Psoas muscle (tissue), 8 donors: ENCODE measurements around the gene RHOBTB3. TPM values are rescaled to one million over a fixed set of nuclear protein-coding genes. Genes with fewer than 3 reads are reported as not detected.

Experiments
- ATAC-seq, 4 donors: fragments of 200-7000 bp; cut with Tn5 transposase; one replicate each; pipeline ENCODE4 v1.9.1; 2020; ENCODE audit warnings: moderate library complexity in 3 of 4, mild to moderate bottlenecking in 2 of 4
- DNase-seq, 2 donors: peaks; one replicate each; pipeline ENCODE4 v3.0.0-alpha.2; 2020
- H3K27ac ChIP-seq: fragments of 200-600 bp; one replicate; pipeline ENCODE4 v1.8.0; 2022
- H3K27me3 ChIP-seq, 3 donors: fragments of 200-600 bp in 1 of 3; one replicate each; pipeline versions ENCODE4 v1.6.1 to v1.8.0; 2013 to 2022; ENCODE audit warnings: low read length in 2 of 3, mild to moderate bottlenecking in 2 of 3, moderate library complexity in 1 of 3; ENCODE audit not compliant: insufficient read depth in 3 of 3
- H3K36me3 ChIP-seq, 2 donors: fragments of 200-600 bp in 1 of 2; one replicate each; pipeline versions ENCODE4 v1.6.1 to v1.8.0; 2013 to 2022; ENCODE audit warnings: low read depth in 1 of 2, mild to moderate bottlenecking in 1 of 2, moderate library complexity in 1 of 2; ENCODE audit not compliant: insufficient read depth in 1 of 2
- H3K4me1 ChIP-seq: fragments of 200-600 bp; one replicate; pipeline ENCODE4 v1.8.0; 2022
- H3K4me3 ChIP-seq: fragments of 200-600 bp; one replicate; pipeline ENCODE4 v1.8.0; 2022; ENCODE audit warnings: mild to moderate bottlenecking
- H3K9me3 ChIP-seq: fragments of 200-600 bp; one replicate; pipeline ENCODE4 v1.8.0; 2022
- WGBS, 3 donors: extraction: QIAGEN DNeasy Blood & Tissue Kit; methylation state at CpG; one replicate each; pipeline versions ENCODE4 v1.1.6 to v1.1.7; 2013; 5-methylcytosine and 5-hydroxymethylcytosine counted together
- intact Hi-C, 2 donors: fragments of 100-400 bp; cut with DNase I; formaldehyde crosslinking; loops; one replicate each; pipeline versions ENCODE4 v1.11.0 to v1.14.2; 2022
- polyA plus RNA-seq, 3 donors: library from polyadenylated mRNA; stranded (reverse); fragments of 200-250 nt; gene quantifications; one replicate each; pipeline ENCODE4 v1.2.3, GENCODE V29; 2013
- total RNA-seq, 4 donors: library from RNA; stranded (reverse); fragmentation: NEBNext Ultra II Directional in 2 of 4; extraction: Animal tissue kit (Norgen Biotek cat#: 25700) in 2 of 4; gene quantifications; one replicate each; pipeline versions ENCODE4 v1.2.1 to v1.2.4, GENCODE V29; 2021 to 2023
- TF ChIP-seq, protein P1 (sequence below): fragments of 200-600 bp; IDR thresholded peaks from one replicate; pipeline ENCODE4 v1.8.0; 2022; ENCODE audit warnings: antibody characterized with exemption
- donor health status: healthy with polysubstance abuse.
- donor health status: DM: no; HTN: no; CAD: no; lungs with moderate emphysema.
- donor health status: Bipolar disorder and iron deficiency.
- donor health status: healthy.
- donor health status: DM: yes; HTN: yes; CAD: no.
- donor health status: DM: no; HTN: no; CAD: no.
- donor health status: DM: no; HTN: no; CAD: no.
- donor health status: DM: yes; HTN: yes; CAD: no.

RHOBTB3 gene
- total and polyA plus RNA-seq, 7 donors, result 19.0 to 86.0 (median 53.2) TPM

DNA sequence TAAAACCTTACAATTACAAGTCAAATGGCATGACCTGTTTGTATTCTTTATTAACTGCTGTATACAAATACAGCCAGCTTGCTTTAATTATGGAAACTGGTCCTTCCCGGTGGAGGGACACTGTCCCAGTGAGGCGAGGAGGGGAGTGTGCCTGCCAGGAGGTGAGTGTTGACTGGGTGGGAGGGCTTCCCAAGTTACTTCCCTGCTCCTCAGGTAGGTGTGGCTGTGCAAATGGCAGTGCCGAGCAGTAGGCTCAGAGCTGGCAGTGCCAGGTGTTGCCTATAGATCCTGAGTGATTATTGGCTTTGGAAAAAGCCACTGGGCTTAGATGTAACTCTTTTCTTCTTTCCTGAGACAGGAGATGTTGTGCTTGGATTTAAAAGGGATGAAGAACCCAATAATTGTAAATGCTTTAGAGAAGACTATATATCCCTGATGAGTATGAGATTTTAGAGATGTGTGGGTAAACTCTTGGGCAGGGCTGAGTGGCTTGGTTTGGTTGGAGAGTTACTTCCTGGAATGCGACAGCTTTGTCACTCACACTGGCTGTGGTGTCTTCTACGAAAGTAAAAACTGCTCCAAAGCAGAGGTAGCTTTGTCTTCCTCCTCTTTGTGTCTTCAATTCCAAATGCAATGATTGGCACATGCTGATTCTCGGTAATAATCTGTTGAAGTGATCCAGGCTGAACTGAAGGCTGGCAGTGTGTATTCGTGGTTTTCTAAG lies 47.7 kb downstream of the RHOBTB3 start:
- peak overlapping the region; percentile 73 for H3K27ac ChIP-seq
- no peaks in the 10 kb centered on the region for H3K27me3 ChIP-seq
- intact Hi-C loops, result no loop called here
- TF ChIP-seq, protein P1, sequence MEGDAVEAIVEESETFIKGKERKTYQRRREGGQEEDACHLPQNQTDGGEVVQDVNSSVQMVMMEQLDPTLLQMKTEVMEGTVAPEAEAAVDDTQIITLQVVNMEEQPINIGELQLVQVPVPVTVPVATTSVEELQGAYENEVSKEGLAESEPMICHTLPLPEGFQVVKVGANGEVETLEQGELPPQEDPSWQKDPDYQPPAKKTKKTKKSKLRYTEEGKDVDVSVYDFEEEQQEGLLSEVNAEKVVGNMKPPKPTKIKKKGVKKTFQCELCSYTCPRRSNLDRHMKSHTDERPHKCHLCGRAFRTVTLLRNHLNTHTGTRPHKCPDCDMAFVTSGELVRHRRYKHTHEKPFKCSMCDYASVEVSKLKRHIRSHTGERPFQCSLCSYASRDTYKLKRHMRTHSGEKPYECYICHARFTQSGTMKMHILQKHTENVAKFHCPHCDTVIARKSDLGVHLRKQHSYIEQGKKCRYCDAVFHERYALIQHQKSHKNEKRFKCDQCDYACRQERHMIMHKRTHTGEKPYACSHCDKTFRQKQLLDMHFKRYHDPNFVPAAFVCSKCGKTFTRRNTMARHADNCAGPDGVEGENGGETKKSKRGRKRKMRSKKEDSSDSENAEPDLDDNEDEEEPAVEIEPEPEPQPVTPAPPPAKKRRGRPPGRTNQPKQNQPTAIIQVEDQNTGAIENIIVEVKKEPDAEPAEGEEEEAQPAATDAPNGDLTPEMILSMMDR, result no peak
- DNase-seq, result no peak
- no peak for ATAC-seq
- H3K4me3 ChIP-seq, result no peak overlapping the region
- no peaks in the 10 kb centered on the region for H3K9me3 ChIP-seq
- H3K36me3 ChIP-seq, result peaks cover 0 to 12% of the 10 kb centered on the region in 2 donors
- peaks cover 54% of the 10 kb centered on the region for H3K4me1 ChIP-seq
- 60 to 78% (median 68%) methylated on average over 7 of the region's 7 CpGs for WGBS, 3 donors

DNA sequence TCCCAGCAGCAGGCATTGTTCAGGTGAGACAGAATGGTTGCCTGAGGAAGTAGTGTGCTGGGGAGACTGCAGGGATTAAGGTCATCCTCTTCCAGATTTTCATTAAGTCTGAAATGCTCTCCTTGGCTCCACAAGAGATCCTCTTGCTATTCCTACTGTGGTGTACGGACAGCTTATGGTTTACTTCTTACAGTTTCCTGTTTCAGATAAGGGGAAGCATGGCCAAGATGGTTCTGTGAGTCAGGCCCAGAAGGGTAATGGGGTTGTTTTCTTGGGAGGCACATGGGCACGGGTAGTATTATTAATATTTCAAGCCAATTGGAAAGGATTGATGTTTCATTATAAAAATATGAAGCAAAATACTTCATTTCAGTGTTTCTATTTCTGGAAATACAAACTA lies 48.5 kb downstream of the RHOBTB3 start:
- H3K4me1 ChIP-seq, result peaks cover 51% of the 10 kb centered on the region
- H3K4me3 ChIP-seq, result no peak overlapping the region
- WGBS, 3 donors, result 18 to 54% (median 27%) methylated on average over 2 of the region's 2 CpGs
- TF ChIP-seq, protein P1, result no peak
- peaks cover 0 to 12% of the 10 kb centered on the region in 2 donors for H3K36me3 ChIP-seq
- intact Hi-C loops, result loop anchor here (2.0 to 5.0 kb wide), 4 partner anchors 67 to 557 kb away; partner anchors contain the start of gene RFESD (in 1 of the 2)
- ATAC-seq, result peak in 2 of 4 donors; percentile 20 to 39
- no peaks in the 10 kb centered on the region for H3K9me3 ChIP-seq
- no peaks in the 10 kb centered on the region for H3K27me3 ChIP-seq
- peak overlapping the region; percentile 73 for H3K27ac ChIP-seq
- no peak for DNase-seq

DNA sequence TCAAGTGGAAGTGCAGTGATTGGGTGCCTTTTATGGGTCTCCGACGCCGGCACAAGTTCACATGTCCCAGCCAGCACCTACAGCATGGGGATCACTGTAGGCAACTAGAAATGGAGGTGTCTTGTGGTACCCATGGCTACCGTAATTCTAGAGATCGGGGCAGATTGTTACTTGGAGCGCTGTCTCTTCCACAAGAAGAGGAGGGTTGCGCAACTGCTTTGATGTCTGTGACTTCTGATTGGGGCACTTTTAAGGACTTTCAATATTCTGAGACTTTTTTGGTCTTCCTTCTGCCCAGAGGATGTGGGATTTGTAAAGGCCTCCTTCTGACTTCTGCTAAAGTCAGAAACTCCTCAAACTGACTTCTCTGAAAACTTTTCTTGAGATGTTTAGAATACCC lies 49.5 kb downstream of the RHOBTB3 start:
- TF ChIP-seq, protein P1, result no peak
- peak overlapping the region; percentile 73 for H3K27ac ChIP-seq
- H3K36me3 ChIP-seq, result peaks cover 0 to 12% of the 10 kb centered on the region in 2 donors
- ATAC-seq (peak in 1 of 4 donors; percentile 20), DNase-seq (no peak)
- WGBS, 3 donors, result 73 to 84% (median 73%) methylated on average over 7 of the region's 7 CpGs
- no peaks in the 10 kb centered on the region for H3K9me3 ChIP-seq
- H3K4me3 ChIP-seq, result no peak overlapping the region
- intact Hi-C loops, result loop anchor here (2.0 to 5.0 kb wide), 4 partner anchors 66 to 556 kb away; partner anchors contain the start of gene RFESD (in 1 of the 2)
- no peaks in the 10 kb centered on the region for H3K27me3 ChIP-seq
- H3K4me1 ChIP-seq, result peaks cover 51% of the 10 kb centered on the region

DNA sequence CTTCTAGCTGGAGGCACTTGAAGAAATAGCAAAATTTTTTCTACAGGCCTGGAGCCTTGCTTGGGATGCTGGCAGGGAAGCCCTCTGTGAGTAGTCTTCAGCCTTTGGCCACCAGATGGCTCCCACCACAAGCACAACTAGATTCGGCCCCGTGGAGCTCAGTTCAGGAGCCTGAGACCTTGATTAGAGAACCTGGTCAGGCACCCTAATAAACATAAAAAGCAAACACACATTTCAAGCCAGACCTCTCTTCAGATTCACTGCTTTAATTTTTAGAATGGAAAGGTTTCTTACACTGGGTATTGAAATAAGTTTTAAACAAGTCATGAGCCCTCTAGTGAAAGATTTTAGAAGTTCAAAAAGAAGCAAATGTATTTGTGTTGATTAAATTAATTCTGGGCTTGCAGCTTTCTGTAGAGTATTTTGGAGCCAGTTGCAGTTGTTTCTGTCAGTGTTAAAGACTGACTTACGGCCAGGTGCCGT lies 50.0 kb downstream of the RHOBTB3 start:
- H3K27ac ChIP-seq, result peak overlapping the region; percentile 73

More for the DNA sequence above, 50.0 kb downstream of the RHOBTB3 start:
- TF ChIP-seq, protein P1, result peak; percentile 88
- Histone ChIP-seq H3K9me3 (no peaks in the 10 kb centered on the region), H3K36me3 (peaks cover 0 to 12% of the 10 kb centered on the region in 2 donors), H3K4me1 (peaks cover 49% of the 10 kb centered on the region), H3K4me3 (no peak overlapping the region), H3K27me3 (no peaks in the 10 kb centered on the region)
- WGBS, 3 donors, result 6 to 11% (median 8%) methylated on average over 4 of the region's 4 CpGs
- ATAC-seq (peak; percentile 79 to 88 (median 82)), DNase-seq (peak; percentile 80 to 88)
- intact Hi-C loops, result loop anchor here (1.0 to 5.0 kb wide), 5 partner anchors 66 to 556 kb away; partner anchors contain the start of gene RFESD (in 1 of the 2)
